GM21526 (cell line): ENCODE measurements around the gene MACROD1.

ENCODE experiments used
- ATAC-seq: cut with Tn5 transposase; IDR thresholded peaks from one replicate; pipeline ENCODE4 v1.9.1; 2021; ENCODE audit warnings: moderate library complexity; ENCODE audit not compliant: unreplicated experiment, low FRiP score

The MACROD1 gene

GRCh38 chr11:64022125-64022784 lies 143.7 kb downstream of the MACROD1 start:
- no peak for ATAC-seq

DNA sequence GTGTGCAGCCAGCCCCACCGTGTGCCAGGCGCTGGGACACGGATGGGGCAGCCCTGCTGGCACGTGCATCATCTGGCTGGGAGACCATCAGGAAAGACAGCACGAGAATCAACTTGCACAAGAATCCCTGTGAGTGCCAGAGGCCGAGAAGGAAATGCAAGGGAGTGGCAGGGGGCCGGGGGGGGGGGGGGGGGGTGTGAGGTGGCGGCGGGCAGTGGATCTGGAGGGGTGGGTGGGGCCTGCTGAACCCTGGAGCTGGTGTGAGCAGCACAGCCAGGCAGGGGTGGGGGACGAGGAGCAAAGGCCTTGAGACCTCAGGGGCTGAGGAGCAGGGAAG lies 144.2 kb downstream of the MACROD1 start:
- no peak for ATAC-seq

DNA sequence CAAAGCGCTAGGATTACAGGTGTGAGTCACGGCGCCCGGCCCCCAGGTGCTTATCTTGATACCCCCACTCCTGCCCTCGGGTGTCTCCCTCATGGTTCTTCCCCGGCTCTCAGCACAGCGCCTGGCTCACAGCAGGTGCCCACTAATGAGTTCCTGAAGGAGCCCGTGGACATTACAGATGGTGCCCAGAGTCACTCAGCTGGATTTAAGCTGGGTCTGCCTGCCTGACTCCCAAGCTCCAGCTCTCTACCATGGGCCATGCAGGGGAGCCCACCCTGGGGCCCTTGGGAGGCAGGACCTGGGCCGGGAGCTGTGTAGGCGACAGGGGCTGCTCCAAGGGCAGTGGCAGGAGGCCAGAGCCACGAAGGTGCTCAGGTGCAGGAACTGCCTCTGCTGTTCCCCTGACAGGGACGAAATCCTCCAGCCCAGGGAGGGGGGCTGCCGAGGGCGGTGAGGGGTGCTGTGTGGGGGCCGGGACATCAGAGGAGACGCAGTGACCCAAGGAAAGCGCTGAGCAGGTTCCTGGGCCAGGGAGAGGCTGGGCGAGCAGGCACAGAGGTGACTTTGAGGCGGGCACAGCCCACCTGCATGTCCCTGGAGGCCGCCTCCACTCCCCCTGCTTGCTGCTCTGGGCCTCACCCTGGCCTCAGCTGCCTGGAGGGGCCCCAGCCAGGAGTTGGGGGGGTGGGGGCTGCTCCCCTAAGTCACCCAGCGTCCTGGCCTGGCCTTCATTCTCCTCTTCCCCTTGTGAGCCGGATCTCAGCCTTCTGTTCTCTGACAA lies 144.7 kb downstream of the MACROD1 start:
- no peak for ATAC-seq

- ATAC-seq, result no peak
Observed at GRCh38 chr11:64019106-64020037, 146.5 kb downstream of the MACROD1 start.

DNA sequence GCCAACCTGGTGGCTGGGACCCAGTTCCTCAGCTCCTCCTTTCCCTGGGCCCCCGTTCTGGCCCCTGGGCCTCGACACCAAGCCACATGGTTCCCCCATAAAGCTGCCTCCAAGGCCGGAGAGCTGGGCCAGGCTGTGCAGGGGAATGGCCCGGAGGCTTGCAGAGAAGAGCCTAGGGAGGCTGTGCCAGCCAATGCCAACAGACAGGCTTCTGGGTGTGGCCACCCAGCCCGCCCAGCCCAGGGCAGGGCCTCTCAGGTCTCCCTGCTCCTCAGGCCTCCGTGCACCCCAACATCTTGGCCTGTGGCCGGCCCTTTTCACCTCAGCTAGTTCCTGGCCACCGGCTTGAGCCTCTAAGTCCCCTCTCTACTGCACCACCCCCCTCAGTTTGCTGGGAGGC lies 147.6 kb downstream of the MACROD1 start:
- no peak for ATAC-seq

GRCh38 chr11:64017945-64018224 lies 148.0 kb downstream of the MACROD1 start:
- ATAC-seq, result no peak

GRCh38 chr11:64015935-64016845 lies 149.7 kb downstream of the MACROD1 start:
- no peak for ATAC-seq

- no peak for ATAC-seq
Observed at GRCh38 chr11:64015510-64015909, 150.4 kb downstream of the MACROD1 start.

DNA sequence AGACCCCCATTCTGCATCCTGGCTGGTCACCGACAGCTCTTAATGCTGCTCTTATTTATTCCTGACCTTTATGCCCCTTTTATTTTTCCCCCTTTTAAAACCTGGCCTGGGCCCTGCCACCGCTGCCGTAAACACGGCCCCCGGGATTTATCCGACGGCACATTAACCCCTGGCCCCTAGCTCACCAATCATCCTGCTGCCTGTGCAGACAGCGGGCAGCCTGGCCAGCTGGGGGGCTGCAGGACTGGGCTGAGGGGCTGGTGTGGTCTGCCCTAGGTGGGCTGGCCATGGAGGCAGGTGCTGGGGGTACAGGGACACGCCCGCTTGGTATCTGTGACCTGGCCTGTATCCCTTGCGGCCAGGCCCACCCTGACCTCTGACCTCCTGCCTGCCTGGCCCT lies 151.6 kb downstream of the MACROD1 start:
- ATAC-seq, result no peak

- no peak for ATAC-seq
Observed at GRCh38 chr11:64013141-64013896, 152.6 kb downstream of the MACROD1 start.

DNA sequence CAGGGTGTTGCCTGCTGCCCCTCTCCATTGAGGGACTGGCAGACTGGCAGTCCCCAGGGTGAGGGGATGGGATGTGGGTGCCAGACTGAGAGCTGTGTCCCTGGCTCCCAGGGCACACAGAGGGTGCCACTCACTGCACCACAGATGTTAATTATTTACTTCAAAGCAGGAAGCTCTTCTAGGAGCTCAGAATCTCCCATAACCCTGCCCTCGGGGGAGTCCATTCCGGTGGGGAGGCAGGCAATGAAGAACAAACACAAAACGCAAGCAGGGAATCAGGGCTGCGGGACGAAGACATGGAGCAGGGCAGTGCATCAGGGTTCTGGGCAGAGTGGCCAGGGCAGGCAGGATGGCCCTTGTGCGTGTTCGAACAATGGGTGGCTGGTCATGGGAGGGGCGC lies 154.5 kb downstream of the MACROD1 start:
- ATAC-seq, result no peak

DNA sequence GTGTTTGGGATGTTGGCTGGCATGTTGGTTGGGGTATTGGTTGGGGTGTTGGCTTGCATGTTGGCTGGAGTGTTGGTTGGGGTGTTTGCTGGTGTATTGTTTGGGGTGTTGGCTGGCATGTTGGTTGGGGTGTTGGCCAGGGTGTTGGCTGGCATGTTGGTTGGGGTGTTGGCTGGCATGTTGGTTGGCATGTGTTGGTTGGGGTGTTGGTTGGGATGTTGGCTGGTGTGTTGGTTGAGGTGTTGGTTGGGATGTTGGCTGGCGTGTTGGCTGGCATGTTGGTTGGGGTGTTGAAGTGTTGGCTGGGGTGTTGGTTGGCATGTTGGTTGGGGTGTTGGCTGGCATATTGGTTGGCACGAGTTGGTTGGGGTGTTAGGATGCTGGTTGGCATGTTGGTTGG lies 155.1 kb downstream of the MACROD1 start:
- ATAC-seq, result no peak

GRCh38 chr11:64009710-64010109 lies 156.2 kb downstream of the MACROD1 start:
- no peak for ATAC-seq

- no peak for ATAC-seq
Observed at GRCh38 chr11:64008914-64009633, 156.8 kb downstream of the MACROD1 start.

- ATAC-seq, result no peak
Observed at GRCh38 chr11:64008283-64008913, 157.5 kb downstream of the MACROD1 start.

- ATAC-seq, result no peak
Observed at GRCh38 chr11:64007629-64008282, 158.2 kb downstream of the MACROD1 start.

GRCh38 chr11:64007160-64007628 lies 158.7 kb downstream of the MACROD1 start:
- no peak for ATAC-seq

GRCh38 chr11:64006398-64006797 lies 159.5 kb downstream of the MACROD1 start:
- ATAC-seq, result no peak
